Neural crest cell (in vitro differentiated cells): ENCODE measurements around the gene DAPK2. TPM values are rescaled to one million over a fixed set of nuclear protein-coding genes. Genes with fewer than 3 reads are reported as not detected.

Experiments
- DNase-seq: peaks from one replicate; pipeline ENCODE4 v3.0.0; 2021; ENCODE audit warnings: low read depth, mixed read lengths, low spot score
- H3K27ac Mint-ChIP-seq: one replicate; pipeline ENCODE4 v1.8.0; 2021; ENCODE audit warnings: mild to moderate bottlenecking, mixed read lengths; ENCODE audit not compliant: unreplicated experiment
- H3K27me3 Mint-ChIP-seq: 2 replicates; pipeline ENCODE4 v1.8.0; 2021; ENCODE audit warnings: low read depth, mild to moderate bottlenecking, mixed read lengths
- H3K36me3 Mint-ChIP-seq: 2 replicates; pipeline ENCODE4 v1.8.0; 2021; ENCODE audit warnings: low read depth, mild to moderate bottlenecking, mixed read lengths
- H3K4me1 Mint-ChIP-seq: 2 replicates; pipeline ENCODE4 v1.8.0; 2021; ENCODE audit warnings: mixed read lengths
- H3K4me3 Mint-ChIP-seq: one replicate; pipeline ENCODE4 v1.8.0; 2021; ENCODE audit warnings: mild to moderate bottlenecking, mixed read lengths
- H3K9me3 Mint-ChIP-seq: 2 replicates; pipeline ENCODE4 v1.8.0; 2021; ENCODE audit warnings: mixed read lengths
- CTCF ChIP-seq: fragments of 200-600 bp; sonication (generic); conservative IDR thresholded peaks from 2 replicates; pipeline ENCODE4 v1.5.0; 2021; ENCODE audit warnings: antibody characterized with exemption, mild to moderate bottlenecking
- total RNA-seq: library from RNA; stranded (reverse); gene quantifications from 2 replicates; pipeline ENCODE4 v1.2.1, GENCODE V29; 2021

Gene DAPK2
- total RNA-seq, 1 donor from 2014 or later: 8.5 TPM

- no peaks in the 10 kb centered on the region for H3K36me3 Mint-ChIP-seq
- H3K4me3 Mint-ChIP-seq: no peak overlapping the region
- no peaks in the 10 kb centered on the region for H3K9me3 Mint-ChIP-seq
- no peaks in the 10 kb centered on the region for H3K27me3 Mint-ChIP-seq
- TF ChIP-seq CTCF: no peak
- peak overlapping the region; percentile 81 for H3K27ac Mint-ChIP-seq
- no peak for DNase-seq
- peaks cover 18% of the 10 kb centered on the region for H3K4me1 Mint-ChIP-seq
These were observed 59.4 kb downstream of the DAPK2 start for GRCh38 chr15:63986751-63987341.

GRCh38 chr15:63986185-63986680 lies 60.1 kb downstream of the DAPK2 start:
- H3K27ac Mint-ChIP-seq: peak overlapping the region; percentile 81
- no peak for TF ChIP-seq CTCF
- no peak for DNase-seq
- no peaks in the 10 kb centered on the region for H3K9me3 Mint-ChIP-seq
- peaks cover 16% of the 10 kb centered on the region for H3K4me1 Mint-ChIP-seq
- H3K4me3 Mint-ChIP-seq: no peak overlapping the region
- H3K36me3 Mint-ChIP-seq: no peaks in the 10 kb centered on the region
- H3K27me3 Mint-ChIP-seq: no peaks in the 10 kb centered on the region

GRCh38 chr15:63985221-63986184 lies 60.8 kb downstream of the DAPK2 start:
- H3K27me3 Mint-ChIP-seq: no peaks in the 10 kb centered on the region
- H3K4me1 Mint-ChIP-seq: peaks cover 16% of the 10 kb centered on the region
- no peaks in the 10 kb centered on the region for H3K9me3 Mint-ChIP-seq
- no peak for TF ChIP-seq CTCF
- H3K27ac Mint-ChIP-seq: no peak overlapping the region
- H3K4me3 Mint-ChIP-seq: no peak overlapping the region
- H3K36me3 Mint-ChIP-seq: no peaks in the 10 kb centered on the region
- DNase-seq: no peak

GRCh38 chr15:63984331-63984730 lies 62.0 kb downstream of the DAPK2 start:
- Mint-ChIP-seq H3K4me3 (no peak overlapping the region), H3K4me1 (peaks cover 22% of the 10 kb centered on the region), H3K27ac (no peak overlapping the region), H3K36me3 (no peaks in the 10 kb centered on the region), H3K27me3 (no peaks in the 10 kb centered on the region), H3K9me3 (no peaks in the 10 kb centered on the region)
- no peak for DNase-seq
- TF ChIP-seq CTCF: no peak

GRCh38 chr15:63983061-63983711 lies 63.1 kb downstream of the DAPK2 start:
- peaks cover 33% of the 10 kb centered on the region for H3K4me1 Mint-ChIP-seq
- no peaks in the 10 kb centered on the region for H3K36me3 Mint-ChIP-seq
- DNase-seq: peak; percentile 18
- H3K9me3 Mint-ChIP-seq: no peaks in the 10 kb centered on the region
- H3K27me3 Mint-ChIP-seq: no peaks in the 10 kb centered on the region
- TF ChIP-seq CTCF: no peak
- peak overlapping the region; percentile 22 for H3K4me3 Mint-ChIP-seq
- H3K27ac Mint-ChIP-seq: peak overlapping the region; percentile 85
